ENCODE measurements around the gene ACSM6.

DNA sequence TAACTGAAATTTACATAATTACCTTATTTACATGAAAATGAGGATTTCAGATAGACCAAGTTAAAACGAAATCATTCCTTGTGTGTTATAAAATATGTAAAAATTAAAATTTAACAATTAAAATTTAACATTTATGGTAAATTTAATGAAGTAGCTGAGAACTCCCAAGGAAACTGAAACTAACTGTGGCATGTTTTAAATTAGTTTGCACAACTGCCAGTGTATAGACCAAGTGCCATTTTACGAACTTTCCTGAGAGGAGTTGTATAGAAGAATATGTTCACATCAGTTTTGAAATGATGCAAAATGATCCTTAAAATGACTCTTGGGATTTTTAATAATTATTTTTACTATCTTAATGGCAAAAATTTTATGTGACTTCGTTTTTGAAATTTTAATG, 73.2 kb downstream of the ACSM6 start:
- no peak for TF ChIP-seq CTCF (IDR thresholded peaks at IDR 0.05)
- TF ChIP-seq ZFX (IDR thresholded peaks at IDR 0.05; ENCODE audit: borderline replicate concordance): no peak
